HG02610 (cell line): Measurements from ENCODE around the gene FGFBP2.
A peak's percentile ranks its signal among the peaks of the same experiment; 100 is the strongest.

Experiments
- ATAC-seq: cut with Tn5 transposase; IDR thresholded peaks from one replicate; pipeline ENCODE4 v1.9.1; 2021; ENCODE audit warnings: mild to moderate bottlenecking, moderate library complexity; ENCODE audit not compliant: unreplicated experiment

The FGFBP2 gene

GRCh38 chr4:15963001-15963451, at the start of gene FGFBP2:
FGFBP2 (minus strand) TSS chr4:15963175; CDS start chr4:15963129, 46 bp downstream.
- ATAC-seq, result peak; percentile 43

DNA sequence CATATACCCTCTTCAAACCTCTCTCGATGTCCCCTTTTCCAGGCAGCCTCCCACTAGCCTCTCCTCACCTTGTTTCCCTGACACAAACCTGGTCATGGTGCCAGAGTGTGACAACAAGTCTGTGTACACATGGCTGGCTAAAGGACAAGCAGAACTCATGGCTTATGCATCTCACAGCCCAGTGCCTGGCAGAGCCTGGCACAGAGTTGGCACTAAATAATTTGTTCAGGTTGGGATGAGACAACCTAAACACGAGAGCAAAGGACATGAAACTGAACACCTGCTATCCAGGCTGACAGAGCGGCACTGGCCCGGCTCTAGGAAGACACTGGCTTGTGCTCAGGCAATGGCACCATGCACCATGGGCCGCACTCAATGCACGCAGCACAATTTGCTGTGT, 48.2 kb upstream of the FGFBP2 start:
- ATAC-seq, result no peak

DNA sequence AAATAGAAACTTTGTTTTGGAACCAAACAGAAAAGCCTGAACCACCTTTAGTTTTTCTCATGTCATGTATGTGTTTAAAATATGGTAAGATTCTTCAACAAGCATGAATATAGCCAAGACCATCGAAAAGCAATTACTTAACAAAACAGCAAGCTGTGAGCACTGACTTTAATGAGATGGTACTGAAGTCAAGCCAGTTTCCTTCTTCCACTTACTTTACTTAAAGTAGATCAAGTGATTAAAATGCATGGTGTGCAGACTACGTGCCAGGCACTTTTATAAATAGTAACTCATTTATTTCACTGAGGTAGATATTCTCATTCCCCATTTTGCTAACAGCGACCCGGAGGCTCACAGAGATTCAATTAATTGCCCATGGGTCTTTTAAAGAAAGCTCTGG, 46.2 kb upstream of the FGFBP2 start:
- no peak for ATAC-seq

DNA sequence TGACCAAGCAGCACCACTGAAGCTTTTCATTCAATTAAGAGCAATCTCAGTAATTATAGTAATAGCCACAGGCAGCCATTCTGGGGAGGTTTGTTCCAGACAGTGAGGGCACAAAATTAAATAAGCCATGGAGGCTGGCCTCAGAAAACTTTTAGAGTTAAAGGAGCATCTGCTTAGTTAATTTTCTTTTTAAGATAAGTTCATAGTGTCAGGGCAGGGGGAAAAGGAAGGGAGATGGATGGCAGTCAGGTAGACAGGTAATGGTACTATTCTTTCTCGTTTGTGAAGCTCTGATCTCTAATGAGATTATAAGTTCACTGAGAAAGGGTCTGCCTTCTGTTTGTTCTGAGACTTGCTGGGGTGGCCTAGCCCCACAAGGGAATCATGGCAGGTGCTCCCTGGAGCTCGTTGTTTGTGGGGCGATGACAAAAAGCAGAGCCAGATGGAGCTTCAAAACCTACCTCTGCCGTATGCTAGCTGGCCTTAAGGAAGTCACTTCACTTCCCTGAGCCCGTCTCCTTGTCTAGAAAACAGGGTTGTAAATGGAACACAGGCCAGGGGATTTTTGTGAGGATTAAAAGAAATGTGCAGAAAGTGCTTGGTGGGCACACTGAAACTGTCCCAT, 44.6 kb upstream of the FGFBP2 start:
- no peak for ATAC-seq

- ATAC-seq, result no peak
Measured at GRCh38 chr4:16006771-16007446, 43.9 kb upstream of the FGFBP2 start.

DNA sequence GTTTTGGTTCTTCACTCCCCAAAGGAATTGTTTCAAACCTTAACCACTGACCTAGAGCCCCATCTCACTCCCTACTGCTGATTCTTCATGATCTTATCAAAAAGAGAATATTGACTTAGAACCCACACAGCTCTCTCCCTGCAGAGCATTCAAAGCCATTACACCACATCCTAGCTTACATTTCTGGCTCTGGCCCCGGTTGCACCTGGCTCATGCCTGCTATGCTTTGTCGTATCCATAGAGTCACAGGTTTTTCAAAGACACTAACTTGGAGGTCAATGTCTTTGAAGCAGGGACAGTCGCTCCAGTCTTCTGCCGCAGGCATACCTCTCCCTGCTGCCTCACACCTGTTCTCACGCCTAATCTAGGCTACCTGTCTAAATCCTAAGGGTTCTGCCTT, 42.7 kb upstream of the FGFBP2 start:
- no peak for ATAC-seq

DNA sequence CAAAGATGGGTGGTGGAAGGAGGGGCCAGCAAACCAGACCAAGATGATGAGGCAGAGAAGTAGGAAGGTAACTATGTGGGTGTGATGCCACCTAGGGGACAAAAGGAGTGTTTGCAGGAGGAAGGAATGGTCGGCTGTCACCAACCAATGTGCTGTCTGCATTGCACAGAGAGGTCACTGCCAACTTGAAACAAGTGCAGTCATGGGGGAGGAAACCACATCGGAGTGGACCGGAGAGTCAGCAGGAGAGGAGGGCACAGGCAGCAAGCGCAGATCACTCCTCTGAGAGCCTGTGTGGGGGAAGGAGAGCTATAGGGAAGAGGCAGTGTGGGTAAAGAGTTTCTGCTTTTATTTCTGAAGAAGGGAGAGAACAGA, 38.5 kb upstream of the FGFBP2 start:
- ATAC-seq, result peak; percentile 94

- ATAC-seq, result no peak
Measured at GRCh38 chr4:16000708-16001483, 37.9 kb upstream of the FGFBP2 start.

DNA sequence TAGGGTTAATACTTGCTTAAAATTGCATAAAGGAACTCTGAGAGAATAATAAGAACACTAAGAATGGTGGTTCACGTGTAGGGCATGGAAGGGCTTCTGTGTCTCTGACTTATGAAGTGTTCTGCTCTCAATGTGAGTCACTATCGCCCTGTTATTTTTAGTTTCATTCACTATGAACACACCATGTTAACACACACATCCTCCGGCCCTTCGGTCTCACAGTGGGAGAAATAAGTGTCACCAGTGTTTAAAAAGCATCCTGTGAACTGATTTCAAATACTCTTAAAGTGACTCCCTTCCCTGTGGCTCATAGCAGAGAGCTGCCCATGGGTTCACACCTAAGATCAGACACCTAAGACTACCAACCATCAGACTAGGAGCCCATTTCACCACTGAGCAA, 33.8 kb upstream of the FGFBP2 start:
- ATAC-seq, result peak; percentile 36

GRCh38 chr4:15995826-15996225, 32.9 kb upstream of the FGFBP2 start:
- no peak for ATAC-seq

DNA sequence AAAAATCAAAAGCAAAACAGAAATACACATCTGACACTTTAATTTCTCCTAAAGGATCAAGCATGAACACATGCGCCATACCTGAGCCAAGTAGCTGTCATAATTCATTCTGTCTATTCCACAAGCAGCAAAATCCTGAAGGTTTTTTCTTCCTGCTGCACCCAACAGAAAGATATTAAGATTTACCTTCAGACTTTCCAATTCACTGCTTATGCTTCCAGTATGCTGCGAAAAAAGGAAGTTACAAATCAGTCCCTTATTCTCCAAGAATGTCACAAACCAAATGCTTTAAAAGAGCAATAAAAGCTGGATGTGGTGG, 29.2 kb upstream of the FGFBP2 start:
- ATAC-seq, result no peak

DNA sequence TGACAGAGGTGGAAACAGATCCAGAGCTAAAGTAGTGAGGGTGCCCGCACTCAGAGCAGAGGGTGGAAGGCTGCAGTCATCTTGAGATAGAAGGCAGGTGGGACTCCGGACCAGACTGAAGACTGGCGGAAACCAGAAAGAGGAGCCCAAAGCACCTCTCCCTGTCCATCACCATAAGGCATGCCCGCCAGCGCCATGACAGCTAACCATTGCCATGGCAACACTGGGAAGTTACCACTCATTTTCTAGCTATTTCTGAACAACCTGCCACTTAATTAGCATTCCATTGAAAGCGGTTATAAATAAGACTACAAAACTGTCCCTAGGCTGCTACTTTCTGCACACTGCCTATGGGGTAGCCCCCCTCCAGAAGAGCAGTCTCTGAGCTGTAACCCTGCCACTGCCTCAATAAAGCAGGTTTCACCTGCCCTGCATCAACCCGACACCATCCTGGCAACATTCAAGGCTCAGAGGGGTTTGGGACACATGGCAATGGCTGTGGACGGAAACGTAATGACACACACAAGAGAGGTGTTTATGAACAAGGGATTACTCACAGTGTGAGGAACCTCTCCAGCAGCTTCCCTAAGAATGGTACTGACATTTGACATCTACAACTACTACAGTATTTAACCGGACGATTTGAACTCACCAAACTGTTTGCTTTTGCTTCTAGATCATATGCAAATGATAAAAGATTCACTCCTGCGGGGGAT, 27.8 kb upstream of the FGFBP2 start:
- no peak for ATAC-seq

DNA sequence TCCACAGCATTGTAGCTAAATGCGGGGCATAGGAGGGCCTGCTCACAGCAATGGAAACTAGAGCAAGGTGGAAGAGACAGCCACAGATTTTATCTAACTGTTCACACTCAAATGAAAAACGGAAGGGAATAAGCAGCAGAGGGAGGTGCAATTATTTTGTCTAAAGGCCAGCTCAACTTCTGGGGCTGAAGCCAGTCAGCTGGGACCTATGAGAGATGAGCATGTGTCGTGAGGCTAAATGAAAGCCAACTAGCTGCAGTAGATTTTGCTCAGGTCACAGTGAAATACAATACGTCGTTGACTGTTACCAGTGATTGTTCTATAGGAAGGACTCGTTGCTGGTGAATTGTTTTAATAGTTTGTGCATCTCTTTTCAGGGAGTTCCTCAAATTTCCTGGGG, 26.4 kb upstream of the FGFBP2 start:
- no peak for ATAC-seq

DNA sequence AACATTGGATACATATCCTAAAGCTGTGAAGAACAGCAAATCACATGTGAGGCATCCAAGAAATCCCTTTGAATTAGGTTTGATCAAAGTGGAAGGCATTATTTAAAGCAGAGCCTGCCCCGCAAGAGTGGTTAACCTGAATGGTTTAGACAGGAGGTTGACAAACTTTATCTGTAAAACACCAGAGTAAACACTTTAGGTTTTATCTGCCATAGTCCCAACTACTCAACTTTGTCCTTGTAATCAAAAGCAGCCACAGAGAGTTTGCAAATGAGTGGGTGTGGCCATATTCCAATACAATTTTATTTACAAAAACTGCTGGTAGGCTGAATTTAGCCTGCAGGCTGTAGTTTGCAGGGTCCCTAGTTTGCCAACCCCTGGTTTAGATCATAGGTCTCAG, 25.2 kb upstream of the FGFBP2 start:
- no peak for ATAC-seq

DNA sequence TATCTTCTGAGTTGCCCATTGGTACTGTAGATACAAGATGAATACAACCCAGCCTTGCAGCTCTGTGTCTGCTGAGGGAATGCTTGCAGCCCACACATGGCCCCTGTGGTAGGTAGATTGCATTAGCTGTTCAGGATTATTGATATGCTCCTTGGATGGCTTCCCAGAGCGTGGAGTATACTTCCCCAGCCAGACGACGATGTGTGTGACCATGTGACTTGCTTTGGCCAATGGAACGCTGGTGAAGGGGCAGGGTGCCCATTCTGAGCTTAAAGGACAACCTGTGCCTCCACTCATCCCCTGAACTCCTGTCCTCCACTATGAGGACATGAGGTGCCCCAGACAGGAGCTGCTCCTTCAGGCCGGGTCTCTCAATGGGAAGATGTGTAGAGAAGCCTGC, 23.9 kb upstream of the FGFBP2 start:
- no peak for ATAC-seq

- no peak for ATAC-seq
Measured at GRCh38 chr4:15983610-15984009, 20.6 kb upstream of the FGFBP2 start.

- ATAC-seq, result no peak
Measured at GRCh38 chr4:15982842-15983524, 20.0 kb upstream of the FGFBP2 start.

- no peak for ATAC-seq
Measured at GRCh38 chr4:15976456-15977447, 13.8 kb upstream of the FGFBP2 start.

DNA sequence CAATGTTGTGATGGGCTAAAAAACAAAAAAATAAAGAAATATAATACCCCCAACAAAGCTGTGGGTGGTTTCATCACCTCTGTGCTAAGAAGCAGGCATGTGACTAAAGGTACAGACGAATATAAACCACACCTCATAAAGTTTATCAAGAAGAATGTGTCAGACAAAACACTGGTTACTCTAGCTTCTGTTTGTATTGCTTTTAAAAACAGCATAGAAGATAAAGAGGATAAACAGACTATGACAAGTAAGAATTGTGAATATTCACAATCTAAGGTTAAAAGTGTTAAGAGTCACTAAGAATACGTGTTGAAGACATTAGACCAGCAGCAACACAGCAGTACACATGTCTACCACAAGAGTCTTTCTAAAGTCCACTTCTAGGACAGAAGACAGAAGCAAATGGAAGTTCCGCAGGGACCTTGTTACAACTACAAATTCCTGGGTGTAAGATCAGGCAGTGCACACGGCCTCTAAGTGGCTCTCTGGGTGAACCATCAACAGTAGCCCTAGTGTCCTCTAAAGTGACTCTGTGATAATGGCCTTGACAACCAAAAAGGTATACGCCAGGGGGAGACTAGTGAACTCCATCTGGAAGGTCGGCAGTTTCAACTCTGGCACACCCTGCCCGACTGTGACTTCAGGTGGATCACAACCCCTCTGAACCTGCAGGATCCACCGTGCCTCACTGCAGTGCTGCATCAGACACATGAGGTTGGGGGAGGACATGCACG, 8.3 kb upstream of the FGFBP2 start:
- ATAC-seq, result no peak
